HEK293 (cell line): Measurements from ENCODE around the gene SLC29A1.
A peak's percentile ranks its signal among the peaks of the same experiment; 100 is the strongest.

Experiments used
- CTCF ChIA-PET: fragments of 350-600 bp; formaldehyde crosslinking; extraction: SDS; loops from one replicate; lab custom pipeline; 2021; ENCODE audit warnings: antibody characterized with exemption; lab: Yijun Ruan, JAX
- POLR2A ChIA-PET: fragments of 300-600 bp; formaldehyde crosslinking; extraction: SDS; loops from one replicate; lab custom pipeline; 2020; ENCODE audit warnings: antibody characterized with exemption, inconsistent platforms; lab: Yijun Ruan, JAX
- H3K27ac ChIP-seq: fragments of 200-500 bp; sonication (Bioruptor generic); 2 replicates; pipeline ENCODE4 v1.5.1; 2014; ENCODE audit warnings: low read depth, low read length, control low read depth, inconsistent platforms; ENCODE audit errors: extremely low read depth
- H3K36me3 ChIP-seq, 2 experiments: fragments of 200-500 bp in 1 of 2; sonication (Bioruptor generic) in 1 of 2; 1 replicate in 1 of 2; 2 replicates in 1 of 2; pipeline ENCODE4 v1.5.1; 2014 to 2017; ENCODE audit warnings: inconsistent platforms in 2 of 2, low read length in 2 of 2; ENCODE audit not compliant: control insufficient read depth in 2 of 2, insufficient read depth in 1 of 2
- H3K4me1 ChIP-seq: fragments of 200-500 bp; sonication (Bioruptor generic); 2 replicates; pipeline ENCODE4 v1.5.1; 2014; ENCODE audit warnings: mild to moderate bottlenecking, low read length, inconsistent platforms; ENCODE audit not compliant: control insufficient read depth, insufficient read depth
- H3K4me3 ChIP-seq: 2 replicates; pipeline ENCODE4 v1.5.1; 2011; ENCODE audit warnings: low read depth, mild to moderate bottlenecking, control low read depth, low read length, moderate library complexity
- H3K9me3 ChIP-seq: fragments of 200-500 bp; sonication (Bioruptor generic); 2 replicates; pipeline ENCODE4 v1.5.1; 2014; ENCODE audit warnings: low read depth, low read length, inconsistent platforms; ENCODE audit not compliant: control insufficient read depth, insufficient read depth
- AEBP2 ChIP-seq: fragments of 450-650 bp; formaldehyde crosslinking; IDR thresholded peaks from 2 replicates; pipeline ENCODE4 v1.5.1; 2016; ENCODE audit warnings: missing biosample characterization, missing genetic modification characterization, borderline replicate concordance
- GFI1B ChIP-seq: fragments of 450-650 bp; formaldehyde crosslinking; IDR thresholded peaks from 2 replicates; pipeline ENCODE4 v1.5.1; 2016; ENCODE audit warnings: missing biosample characterization, missing genetic modification characterization
- KLF16 ChIP-seq: fragments of 450-650 bp; formaldehyde crosslinking; IDR thresholded peaks from 2 replicates; pipeline ENCODE4 v1.5.1; 2017; ENCODE audit warnings: missing biosample characterization, missing genetic modification characterization
- ZBTB17 ChIP-seq: fragments of 450-650 bp; formaldehyde crosslinking; IDR thresholded peaks from 2 replicates; pipeline ENCODE4 v1.5.1; 2016; ENCODE audit warnings: missing biosample characterization, missing genetic modification characterization
- ZBTB21 ChIP-seq: fragments of 450-650 bp; formaldehyde crosslinking; IDR thresholded peaks from 2 replicates; pipeline ENCODE4 v1.5.1; 2017; ENCODE audit warnings: missing biosample characterization, missing genetic modification characterization
- ZBTB7A ChIP-seq: fragments of 450-650 bp; formaldehyde crosslinking; IDR thresholded peaks from 2 replicates; pipeline ENCODE4 v1.5.1; 2016; ENCODE audit warnings: low read depth, missing biosample characterization, missing genetic modification characterization
- ZFHX2 ChIP-seq: fragments of 450-650 bp; formaldehyde crosslinking; conservative IDR thresholded peaks from 2 replicates; pipeline ENCODE4 v1.5.1; 2016; ENCODE audit warnings: missing biosample characterization, missing genetic modification characterization
- ZFP37 ChIP-seq: fragments of 450-650 bp; formaldehyde crosslinking; IDR thresholded peaks from 2 replicates; pipeline ENCODE4 v1.5.1; 2016; ENCODE audit warnings: missing biosample characterization, missing genetic modification characterization
- ZIC2 ChIP-seq: fragments of 450-650 bp; formaldehyde crosslinking; IDR thresholded peaks from 2 replicates; pipeline ENCODE4 v1.5.1; 2016; ENCODE audit warnings: missing biosample characterization, missing genetic modification characterization
- ZNF202 ChIP-seq: fragments of 450-650 bp; formaldehyde crosslinking; IDR thresholded peaks from 2 replicates; pipeline ENCODE4 v1.5.1; 2016; ENCODE audit warnings: missing biosample characterization, missing genetic modification characterization, borderline replicate concordance
- ZNF311 ChIP-seq: fragments of 450-650 bp; formaldehyde crosslinking; IDR thresholded peaks from 2 replicates; pipeline ENCODE4 v1.5.1; 2017; ENCODE audit warnings: missing biosample characterization, missing genetic modification characterization, borderline replicate concordance
- ZNF335 ChIP-seq: fragments of 450-650 bp; formaldehyde crosslinking; conservative IDR thresholded peaks from 2 replicates; pipeline ENCODE4 v1.5.1; 2016; ENCODE audit warnings: missing biosample characterization, missing genetic modification characterization
- ZNF341 ChIP-seq: fragments of 450-650 bp; formaldehyde crosslinking; IDR thresholded peaks from 2 replicates; pipeline ENCODE4; 2016; ENCODE audit warnings: low read depth, missing biosample characterization, missing genetic modification characterization
- ZNF354C ChIP-seq: fragments of 450-650 bp; formaldehyde crosslinking; IDR thresholded peaks from 2 replicates; pipeline ENCODE4 v1.5.1; 2016; ENCODE audit warnings: missing biosample characterization, missing genetic modification characterization, low read depth, borderline replicate concordance
- ZNF501 ChIP-seq: fragments of 450-650 bp; formaldehyde crosslinking; IDR thresholded peaks from 2 replicates; pipeline ENCODE4 v1.5.1; 2016; ENCODE audit warnings: missing biosample characterization, missing genetic modification characterization
- ZNF561 ChIP-seq: fragments of 450-650 bp; IDR thresholded peaks from 2 replicates; pipeline ENCODE4 v1.5.1; 2018; ENCODE audit warnings: missing biosample characterization, missing genetic modification characterization, borderline replicate concordance
- ZNF830 ChIP-seq: fragments of 450-650 bp; IDR thresholded peaks from 2 replicates; pipeline ENCODE4 v1.5.0; 2018; ENCODE audit warnings: missing biosample characterization, missing genetic modification characterization, low read depth, mild to moderate bottlenecking, moderate library complexity
- ZNF843 ChIP-seq: fragments of 450-650 bp; formaldehyde crosslinking; IDR thresholded peaks from 2 replicates; pipeline ENCODE4 v1.5.1; 2016; ENCODE audit warnings: missing biosample characterization, missing genetic modification characterization
- TF ChIP-seq, protein P1 (sequence below): fragments of 450-650 bp; formaldehyde crosslinking; IDR thresholded peaks from 2 replicates; pipeline ENCODE4 v1.5.1; 2017; ENCODE audit warnings: missing biosample characterization, mild to moderate bottlenecking, missing genetic modification characterization, moderate library complexity
- TF ChIP-seq, protein P2 (sequence below): fragments of 450-650 bp; formaldehyde crosslinking; conservative IDR thresholded peaks from 2 replicates; pipeline ENCODE4 v1.5.1; 2016; ENCODE audit warnings: low read depth, missing biosample characterization, missing genetic modification characterization
- TF ChIP-seq, protein P3 (sequence below): fragments of 450-650 bp; formaldehyde crosslinking; IDR thresholded peaks from 2 replicates; pipeline ENCODE4 v1.5.1; 2016; ENCODE audit warnings: missing biosample characterization, missing genetic modification characterization, low read depth
- TF ChIP-seq, protein P4 (sequence below): fragments of 450-650 bp; formaldehyde crosslinking; IDR thresholded peaks from 2 replicates; pipeline ENCODE4 v1.5.1; 2016; ENCODE audit warnings: missing biosample characterization, missing genetic modification characterization

SLC29A1 gene

GRCh38 chr6:44221961-44222335 lies 1.4 kb upstream of the SLC29A1 start:
- Histone ChIP-seq H3K4me1 (peaks cover 27% of the 10 kb centered on the region), H3K27ac (peak overlapping the region; percentile 60), H3K4me3 (no peak overlapping the region), H3K9me3 (no peaks in the 10 kb centered on the region), H3K36me3 (no peaks in the 10 kb centered on the region)
- ChIA-PET CTCF (interaction anchor here (0.6 to 11.1 kb wide), 9 partner anchors 8 to 458 kb away, joined by 3 to 148 read pairs (median 4); partner anchors contain the start of genes HSP90AB1 and SLC35B2), POLR2A (interaction anchor here (0.6 to 5.7 kb wide), 7 partner anchors 25 to 88 kb away, joined by 3 to 90 read pairs (median 4); partner anchors contain the start of gene HSP90AB1)
- TF ChIP-seq ZNF341 (tag by site-specific recombination): peak; percentile 18
- TF ChIP-seq, protein P1, sequence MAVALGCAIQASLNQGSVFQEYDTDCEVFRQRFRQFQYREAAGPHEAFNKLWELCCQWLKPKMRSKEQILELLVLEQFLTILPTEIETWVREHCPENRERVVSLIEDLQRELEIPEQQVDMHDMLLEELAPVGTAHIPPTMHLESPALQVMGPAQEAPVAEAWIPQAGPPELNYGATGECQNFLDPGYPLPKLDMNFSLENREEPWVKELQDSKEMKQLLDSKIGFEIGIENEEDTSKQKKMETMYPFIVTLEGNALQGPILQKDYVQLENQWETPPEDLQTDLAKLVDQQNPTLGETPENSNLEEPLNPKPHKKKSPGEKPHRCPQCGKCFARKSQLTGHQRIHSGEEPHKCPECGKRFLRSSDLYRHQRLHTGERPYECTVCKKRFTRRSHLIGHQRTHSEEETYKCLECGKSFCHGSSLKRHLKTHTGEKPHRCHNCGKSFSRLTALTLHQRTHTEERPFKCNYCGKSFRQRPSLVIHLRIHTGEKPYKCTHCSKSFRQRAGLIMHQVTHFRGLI (tag by site-specific recombination): no peak
- peak; percentile 11; the same call in 1 of the 2 replicates for TF ChIP-seq ZFHX2 (tag by site-specific recombination)
- TF ChIP-seq ZIC2 (tag by site-specific recombination): no peak

- H3K36me3 ChIP-seq: no peaks in the 10 kb centered on the region
- peak overlapping the region; percentile 55 for H3K4me3 ChIP-seq
- H3K9me3 ChIP-seq: no peaks in the 10 kb centered on the region
- H3K4me1 ChIP-seq: peaks cover 27% of the 10 kb centered on the region
- POLR2A ChIA-PET: interaction anchor here (0.5 to 5.7 kb wide), 14 partner anchors 8 to 535 kb away, joined by 3 to 90 read pairs (median 6); partner anchors contain the start of genes HSP90AB1, MRPS18A, SLC35B2 and VEGFA
- peak overlapping the region; percentile 21; the same call in 1 of the 2 replicates for H3K27ac ChIP-seq
- CTCF ChIA-PET: interaction anchor here (0.6 to 11.1 kb wide), 9 partner anchors 9 to 106 kb away, joined by 3 to 148 read pairs (median 5); partner anchors contain the start of genes HSP90AB1 and SLC35B2
- peak; percentile 67; the same call in 1 of the 2 replicates for TF ChIP-seq ZBTB7A (tag by site-specific recombination)
- peak; percentile 29; the same call in 1 of the 2 replicates for TF ChIP-seq ZBTB21
- no peak for TF ChIP-seq ZNF202 (tag by site-specific recombination)
- TF ChIP-seq ZBTB17: peak; percentile 49; the same call in 1 of the 2 replicates
- TF ChIP-seq ZNF561 (tag by site-specific recombination): no peak
- no peak for TF ChIP-seq ZNF354C (tag by site-specific recombination)
- TF ChIP-seq, protein P2, sequence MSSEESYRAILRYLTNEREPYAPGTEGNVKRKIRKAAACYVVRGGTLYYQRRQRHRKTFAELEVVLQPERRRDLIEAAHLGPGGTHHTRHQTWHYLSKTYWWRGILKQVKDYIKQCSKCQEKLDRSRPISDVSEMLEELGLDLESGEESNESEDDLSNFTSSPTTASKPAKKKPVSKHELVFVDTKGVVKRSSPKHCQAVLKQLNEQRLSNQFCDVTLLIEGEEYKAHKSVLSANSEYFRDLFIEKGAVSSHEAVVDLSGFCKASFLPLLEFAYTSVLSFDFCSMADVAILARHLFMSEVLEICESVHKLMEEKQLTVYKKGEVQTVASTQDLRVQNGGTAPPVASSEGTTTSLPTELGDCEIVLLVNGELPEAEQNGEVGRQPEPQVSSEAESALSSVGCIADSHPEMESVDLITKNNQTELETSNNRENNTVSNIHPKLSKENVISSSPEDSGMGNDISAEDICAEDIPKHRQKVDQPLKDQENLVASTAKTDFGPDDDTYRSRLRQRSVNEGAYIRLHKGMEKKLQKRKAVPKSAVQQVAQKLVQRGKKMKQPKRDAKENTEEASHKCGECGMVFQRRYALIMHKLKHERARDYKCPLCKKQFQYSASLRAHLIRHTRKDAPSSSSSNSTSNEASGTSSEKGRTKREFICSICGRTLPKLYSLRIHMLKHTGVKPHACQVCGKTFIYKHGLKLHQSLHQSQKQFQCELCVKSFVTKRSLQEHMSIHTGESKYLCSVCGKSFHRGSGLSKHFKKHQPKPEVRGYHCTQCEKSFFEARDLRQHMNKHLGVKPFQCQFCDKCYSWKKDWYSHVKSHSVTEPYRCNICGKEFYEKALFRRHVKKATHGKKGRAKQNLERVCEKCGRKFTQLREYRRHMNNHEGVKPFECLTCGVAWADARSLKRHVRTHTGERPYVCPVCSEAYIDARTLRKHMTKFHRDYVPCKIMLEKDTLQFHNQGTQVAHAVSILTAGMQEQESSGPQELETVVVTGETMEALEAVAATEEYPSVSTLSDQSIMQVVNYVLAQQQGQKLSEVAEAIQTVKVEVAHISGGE: no peak
- no peak for TF ChIP-seq GFI1B (tag by site-specific recombination)
- TF ChIP-seq ZFP37 (tag by site-specific recombination): no peak
- no peak for TF ChIP-seq ZNF843 (tag by site-specific recombination)
- TF ChIP-seq ZFHX2 (tag by site-specific recombination): peak; percentile 90
- TF ChIP-seq, protein P3, sequence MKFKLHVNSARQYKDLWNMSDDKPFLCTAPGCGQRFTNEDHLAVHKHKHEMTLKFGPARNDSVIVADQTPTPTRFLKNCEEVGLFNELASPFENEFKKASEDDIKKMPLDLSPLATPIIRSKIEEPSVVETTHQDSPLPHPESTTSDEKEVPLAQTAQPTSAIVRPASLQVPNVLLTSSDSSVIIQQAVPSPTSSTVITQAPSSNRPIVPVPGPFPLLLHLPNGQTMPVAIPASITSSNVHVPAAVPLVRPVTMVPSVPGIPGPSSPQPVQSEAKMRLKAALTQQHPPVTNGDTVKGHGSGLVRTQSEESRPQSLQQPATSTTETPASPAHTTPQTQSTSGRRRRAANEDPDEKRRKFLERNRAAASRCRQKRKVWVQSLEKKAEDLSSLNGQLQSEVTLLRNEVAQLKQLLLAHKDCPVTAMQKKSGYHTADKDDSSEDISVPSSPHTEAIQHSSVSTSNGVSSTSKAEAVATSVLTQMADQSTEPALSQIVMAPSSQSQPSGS (tag by site-specific recombination): no peak
- no peak for TF ChIP-seq AEBP2
- TF ChIP-seq, protein P4, sequence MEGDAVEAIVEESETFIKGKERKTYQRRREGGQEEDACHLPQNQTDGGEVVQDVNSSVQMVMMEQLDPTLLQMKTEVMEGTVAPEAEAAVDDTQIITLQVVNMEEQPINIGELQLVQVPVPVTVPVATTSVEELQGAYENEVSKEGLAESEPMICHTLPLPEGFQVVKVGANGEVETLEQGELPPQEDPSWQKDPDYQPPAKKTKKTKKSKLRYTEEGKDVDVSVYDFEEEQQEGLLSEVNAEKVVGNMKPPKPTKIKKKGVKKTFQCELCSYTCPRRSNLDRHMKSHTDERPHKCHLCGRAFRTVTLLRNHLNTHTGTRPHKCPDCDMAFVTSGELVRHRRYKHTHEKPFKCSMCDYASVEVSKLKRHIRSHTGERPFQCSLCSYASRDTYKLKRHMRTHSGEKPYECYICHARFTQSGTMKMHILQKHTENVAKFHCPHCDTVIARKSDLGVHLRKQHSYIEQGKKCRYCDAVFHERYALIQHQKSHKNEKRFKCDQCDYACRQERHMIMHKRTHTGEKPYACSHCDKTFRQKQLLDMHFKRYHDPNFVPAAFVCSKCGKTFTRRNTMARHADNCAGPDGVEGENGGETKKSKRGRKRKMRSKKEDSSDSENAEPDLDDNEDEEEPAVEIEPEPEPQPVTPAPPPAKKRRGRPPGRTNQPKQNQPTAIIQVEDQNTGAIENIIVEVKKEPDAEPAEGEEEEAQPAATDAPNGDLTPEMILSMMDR (tag by site-specific recombination): peak; percentile 49; the same call in 1 of the 2 replicates
- no peak for TF ChIP-seq ZNF501 (tag by site-specific recombination)
- no peak for TF ChIP-seq KLF16
- TF ChIP-seq ZNF830: no peak
- no peak for TF ChIP-seq ZNF311 (tag by site-specific recombination)
- TF ChIP-seq ZNF335 (tag by site-specific recombination): peak; percentile 68
- peak; percentile 97 for TF ChIP-seq ZNF341 (tag by site-specific recombination)
These were observed 693 bp upstream of the SLC29A1 start for GRCh38 chr6:44222486-44223318.
